SK-N-MC (cell line): ENCODE data around the gene FAM24B.

Experiments
- EZH2 ChIP-seq: fragments of 200-600 bp; sonication (generic); IDR thresholded peaks from one replicate; pipeline ENCODE4 v1.6.1; 2017; ENCODE audit warnings: antibody characterized with exemption
- FOXP2 ChIP-seq: optimal IDR thresholded peaks from 2 replicates; pipeline ENCODE3; 2011; ENCODE audit warnings: mild to moderate bottlenecking, moderate library complexity; ENCODE audit not compliant: insufficient read depth; ENCODE audit errors: extremely low read length, control extremely low read depth
- POLR2AphosphoS5 ChIP-seq: IDR thresholded peaks from 2 replicates; pipeline ENCODE4 v1.6.1; 2012; ENCODE audit warnings: mild to moderate bottlenecking, low read depth, low read length, borderline replicate concordance

DNA sequence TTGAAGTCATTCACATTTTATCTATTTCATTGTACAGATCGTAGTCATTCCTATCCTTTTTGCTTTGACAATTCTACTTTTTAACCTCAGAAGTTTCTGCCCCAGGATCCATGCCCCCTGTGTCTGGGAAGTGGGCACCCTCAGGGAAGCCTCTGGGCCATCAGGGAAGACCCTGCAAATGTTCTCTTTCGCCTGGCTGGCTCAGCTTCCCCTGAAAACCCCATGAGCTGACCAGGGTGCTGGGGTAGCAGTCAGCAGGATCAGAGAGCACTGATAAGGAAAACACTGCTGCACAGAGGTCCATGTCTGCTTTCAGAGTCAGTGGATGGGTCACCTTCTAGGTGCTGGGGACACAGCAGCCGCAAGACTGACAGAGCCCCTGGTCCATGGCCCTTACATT, 57.6 kb downstream of the FAM24B start:
- TF ChIP-seq POLR2AphosphoS5, result no peak
- no peak for TF ChIP-seq EZH2
- TF ChIP-seq FOXP2, result no peak
